Keratinocyte (primary cell): ENCODE results near the gene ARL3. TPM values are rescaled to one million over a fixed set of nuclear protein-coding genes. Genes with fewer than 3 reads are reported as not detected.
A peak's percentile ranks its signal among the peaks of the same experiment; 100 is the strongest.

Experiments
- DNase-seq: peaks from one replicate; pipeline ENCODE4 v3.0.0-alpha.2; 2011; ENCODE audit warnings: low read depth, missing footprints, low spot score
- FAIRE-seq: peaks from 2 replicates; lab custom pipeline; 2011; peaks lifted over from hg19 to GRCh38; lab: Jason Lieb, UNC
- H2AFZ ChIP-seq: 2 replicates; pipeline ENCODE4 v1.6.0; 2012; ENCODE audit warnings: low read length, control low read depth, inconsistent platforms; ENCODE audit not compliant: control insufficient read depth
- H3K27ac ChIP-seq: 2 replicates; pipeline ENCODE4 v1.5.1; 2011; ENCODE audit warnings: low read length; ENCODE audit not compliant: control insufficient read depth, insufficient read depth
- H3K27me3 ChIP-seq: 3 replicates; pipeline ENCODE4 v1.6.0; 2011; ENCODE audit warnings: low read length; ENCODE audit not compliant: control insufficient read depth, insufficient read depth; ENCODE audit errors: extremely low read depth
- H3K36me3 ChIP-seq, 2 experiments: 2 replicates in 1 of 2; 3 replicates in 1 of 2; pipeline ENCODE4 v1.5.1; 2011; ENCODE audit warnings: low read length in 2 of 2, mild to moderate bottlenecking in 1 of 2; ENCODE audit not compliant: control insufficient read depth in 2 of 2, insufficient read depth in 2 of 2; ENCODE audit errors: extremely low read depth in 1 of 2
- H3K4me1 ChIP-seq: 3 replicates; pipeline ENCODE4 v1.5.1; 2011; ENCODE audit warnings: low read length; ENCODE audit not compliant: control insufficient read depth, insufficient read depth; ENCODE audit errors: extremely low read depth
- H3K4me2 ChIP-seq: 3 replicates; pipeline ENCODE4 v1.6.0; 2011; ENCODE audit warnings: low read depth, low read length; ENCODE audit not compliant: control insufficient read depth, insufficient read depth; ENCODE audit errors: extremely low read depth
- H3K4me3 ChIP-seq, 3 experiments: fragments of 200-600 bp in 1 of 3; sonication (generic) in 1 of 3; 2 replicates in 2 of 3; 3 replicates in 1 of 3; pipeline ENCODE4 v1.5.1; 2011 to 2016; ENCODE audit warnings: low read length in 3 of 3, mild to moderate bottlenecking in 3 of 3, control low read depth in 2 of 3, inconsistent platforms in 1 of 3, low read depth in 1 of 3, mixed read lengths in 1 of 3, mixed run types in 1 of 3, moderate library complexity in 1 of 3; ENCODE audit not compliant: control insufficient read depth in 2 of 3, insufficient read depth in 2 of 3; ENCODE audit errors: extremely low read depth in 1 of 3
- H3K79me2 ChIP-seq: 2 replicates; pipeline ENCODE4 v1.6.0; 2012; ENCODE audit warnings: low read length; ENCODE audit not compliant: control insufficient read depth, insufficient read depth
- H3K9ac ChIP-seq: 3 replicates; pipeline ENCODE4 v1.6.0; 2011; ENCODE audit warnings: low read length; ENCODE audit not compliant: control insufficient read depth, insufficient read depth; ENCODE audit errors: extremely low read depth
- H3K9me1 ChIP-seq: 3 replicates; pipeline ENCODE4 v1.6.0; 2011; ENCODE audit warnings: low read length; ENCODE audit not compliant: control insufficient read depth, insufficient read depth; ENCODE audit errors: extremely low read depth
- H3K9me3 ChIP-seq: 2 replicates; pipeline ENCODE4 v1.5.1; 2012; ENCODE audit warnings: low read depth, low read length; ENCODE audit not compliant: control insufficient read depth
- H4K20me1 ChIP-seq: 3 replicates; pipeline ENCODE4 v1.6.0; 2011; ENCODE audit warnings: low read length; ENCODE audit not compliant: control insufficient read depth, insufficient read depth; ENCODE audit errors: extremely low read depth
- EZH2 ChIP-seq: IDR thresholded peaks from one replicate; pipeline ENCODE4 v1.6.1; 2012; ENCODE audit warnings: inconsistent platforms, mild to moderate bottlenecking, low read length, moderate library complexity
- dilution Hi-C: fragments of 300-500 bp; cut with MboI; formaldehyde crosslinking; loops from one replicate; pipeline ENCODE4 v1.7.0; 2020; ENCODE audit warnings: low sequenced_read_pairs; ENCODE audit not compliant: extremely low pct_ligation_motif_present
- polyA plus RNA-seq, 5 experiments: library from polyadenylated mRNA; depleted of rRNA in 3 of 5; stranded (reverse) in 3 of 5; stranded (forward) in 1 of 5; unstranded in 1 of 5; fragments of >200 nt; gene quantifications; 1 replicate in 1 of 5; 2 replicates in 3 of 5; 3 replicates in 1 of 5; pipeline versions ENCODE4 v1.2.1 to v1.2.3, GENCODE V29; 2011 to 2012; ENCODE audit warnings: missing spikeins in 2 of 5, low read depth in 1 of 5, low replicate concordance in 1 of 5
- TF ChIP-seq, protein P1 (sequence below), 3 experiments: IDR thresholded peaks in 1 of 3; conservative IDR thresholded peaks in 1 of 3; optimal IDR thresholded peaks in 1 of 3; 2 replicates in 2 of 3; 3 replicates in 1 of 3; pipeline versions ENCODE3 to v1.5.1; 2011; ENCODE audit warnings: low read length in 3 of 3, mild to moderate bottlenecking in 3 of 3, moderate library complexity in 2 of 3, control low read depth in 1 of 3, inconsistent platforms in 1 of 3; ENCODE audit not compliant: insufficient read depth in 2 of 3; ENCODE audit errors: extremely low read depth in 1 of 3

ARL3 gene
- polyA plus RNA-seq, 1 donor (not counting 4 experiments of a cell fraction or from before 2014, with no cell fraction given) = 10.7 TPM

DNA sequence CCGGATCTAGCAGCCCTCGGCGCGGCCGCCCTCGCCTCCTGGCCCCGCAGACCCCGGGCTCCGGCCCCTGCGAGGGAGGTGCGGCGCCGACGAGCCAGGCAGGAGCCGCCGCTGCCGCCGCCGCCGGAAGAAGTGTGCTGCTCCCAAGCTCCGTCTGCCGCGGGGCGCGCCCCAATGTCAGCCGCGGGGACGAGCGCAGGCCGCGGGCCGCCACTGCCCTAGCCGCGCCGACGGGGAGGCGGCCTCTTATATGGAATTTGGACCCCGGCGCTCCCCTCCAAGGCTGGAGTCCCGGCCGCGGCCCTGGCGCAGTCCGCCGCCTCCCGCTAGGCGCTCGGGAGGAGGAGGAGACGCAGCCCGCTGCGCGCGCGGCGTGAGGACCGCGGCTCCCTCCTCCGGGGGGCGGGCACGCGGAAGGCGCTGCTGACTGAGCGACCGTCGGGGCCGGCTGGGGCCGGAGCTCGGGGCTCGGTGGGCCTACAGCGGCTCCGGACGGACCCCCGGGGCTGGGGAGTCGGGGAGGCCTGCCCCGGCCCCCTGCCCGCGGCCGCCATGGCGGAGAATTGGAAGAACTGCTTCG, 70.0 kb downstream of the ARL3 start, which contains the start of gene TRIM8:
TSS of gene TRIM8 (plus strand) at position 414 of the 580 bp plus-strand sequence. CDS start at position 553, 139 bp downstream.
- peaks cover 2% of the 10 kb centered on the region for H3K9me1 ChIP-seq
- TF ChIP-seq, protein P1, sequence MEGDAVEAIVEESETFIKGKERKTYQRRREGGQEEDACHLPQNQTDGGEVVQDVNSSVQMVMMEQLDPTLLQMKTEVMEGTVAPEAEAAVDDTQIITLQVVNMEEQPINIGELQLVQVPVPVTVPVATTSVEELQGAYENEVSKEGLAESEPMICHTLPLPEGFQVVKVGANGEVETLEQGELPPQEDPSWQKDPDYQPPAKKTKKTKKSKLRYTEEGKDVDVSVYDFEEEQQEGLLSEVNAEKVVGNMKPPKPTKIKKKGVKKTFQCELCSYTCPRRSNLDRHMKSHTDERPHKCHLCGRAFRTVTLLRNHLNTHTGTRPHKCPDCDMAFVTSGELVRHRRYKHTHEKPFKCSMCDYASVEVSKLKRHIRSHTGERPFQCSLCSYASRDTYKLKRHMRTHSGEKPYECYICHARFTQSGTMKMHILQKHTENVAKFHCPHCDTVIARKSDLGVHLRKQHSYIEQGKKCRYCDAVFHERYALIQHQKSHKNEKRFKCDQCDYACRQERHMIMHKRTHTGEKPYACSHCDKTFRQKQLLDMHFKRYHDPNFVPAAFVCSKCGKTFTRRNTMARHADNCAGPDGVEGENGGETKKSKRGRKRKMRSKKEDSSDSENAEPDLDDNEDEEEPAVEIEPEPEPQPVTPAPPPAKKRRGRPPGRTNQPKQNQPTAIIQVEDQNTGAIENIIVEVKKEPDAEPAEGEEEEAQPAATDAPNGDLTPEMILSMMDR (optimal IDR thresholded peaks at IDR 0.05 in 1 of 3, IDR thresholded peaks at IDR 0.05 in 1 of 3, conservative IDR thresholded peaks at IDR 0.05 in 1 of 3; ENCODE audit: extremely low read depth in 1 of 3, insufficient read depth in 2 of 3, low read length in 3 of 3) = no peak
- TF ChIP-seq EZH2 = no peak
- H3K27ac ChIP-seq = peak within 1 kb of the TSS; percentile 91
- peak within 1 kb of the TSS; percentile 90 for H3K9ac ChIP-seq
- H3K36me3 ChIP-seq = peaks cover 0 to 2% of the 10 kb centered on the region in 2 experiments
- H3K4me3 ChIP-seq = peak within 1 kb of the TSS; percentile 70 to 93 (median 86)
- no peaks in the 10 kb centered on the region for H3K27me3 ChIP-seq
- peaks cover 38% of the 10 kb centered on the region for H3K4me1 ChIP-seq
- H3K79me2 ChIP-seq = peaks cover 46% of the 10 kb centered on the region
- FAIRE-seq (no peak), DNase-seq (no peak)
- peak within 1 kb of the TSS; percentile 65 for H2AFZ ChIP-seq
- dilution Hi-C loops = no loop called here
- peaks cover 13% of the 10 kb centered on the region for H4K20me1 ChIP-seq
- peak within 1 kb of the TSS; percentile 95 for H3K4me2 ChIP-seq
- H3K9me3 ChIP-seq = no peaks in the 10 kb centered on the region

DNA sequence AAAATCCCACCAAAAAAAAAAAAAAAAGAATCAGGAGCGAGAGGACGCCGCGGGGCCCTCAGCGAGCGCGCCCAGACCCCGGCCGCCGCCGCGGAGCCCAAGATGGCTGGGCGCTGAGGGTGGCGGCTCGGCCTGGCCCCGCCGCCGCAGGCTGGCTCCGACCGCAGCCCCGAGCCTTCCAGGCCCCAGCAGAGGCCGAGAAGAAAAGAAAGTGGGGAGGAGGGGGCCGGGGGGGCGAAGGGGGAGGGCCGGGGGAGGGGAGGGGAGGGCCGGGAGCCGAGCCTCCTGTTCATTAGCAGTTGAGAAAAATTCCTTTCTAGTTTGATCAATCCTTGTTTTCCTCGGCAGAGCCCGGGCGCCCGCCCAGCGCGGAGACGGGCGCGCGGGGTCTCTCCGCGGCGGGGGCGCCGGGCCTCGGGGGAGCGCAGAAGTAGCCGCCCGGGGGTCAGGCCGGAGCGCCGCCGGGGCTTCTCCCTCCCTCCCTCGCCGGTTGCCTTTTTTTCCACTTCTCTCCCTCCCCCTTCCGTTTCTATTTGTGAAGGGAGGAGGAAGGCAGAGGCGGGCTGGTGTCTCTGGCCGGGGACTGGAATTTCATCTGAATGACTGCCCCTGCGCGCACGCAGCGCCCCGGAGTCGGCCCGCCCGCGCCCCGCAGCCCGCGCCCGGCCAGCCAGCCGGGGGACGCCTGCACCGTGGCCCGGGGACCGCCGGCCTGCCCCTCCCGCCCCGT, 70.7 kb downstream of the ARL3 start:
- Histone ChIP-seq H3K27ac (peak overlapping the region; percentile 91), H3K36me3 (peaks cover 0 to 2% of the 10 kb centered on the region in 2 experiments), H2AFZ (no peak overlapping the region), H3K9me3 (no peaks in the 10 kb centered on the region), H3K79me2 (peaks cover 39% of the 10 kb centered on the region), H3K9ac (peak overlapping the region; percentile 90), H4K20me1 (peaks cover 13% of the 10 kb centered on the region), H3K9me1 (peaks cover 2% of the 10 kb centered on the region), H3K27me3 (no peaks in the 10 kb centered on the region), H3K4me2 (peak overlapping the region; percentile 90), H3K4me1 (peaks cover 32% of the 10 kb centered on the region), H3K4me3 (peak overlapping the region; percentile 70 to 93 (median 86))
- FAIRE-seq (no peak), DNase-seq (no peak)
- dilution Hi-C loops = no loop called here
- TF ChIP-seq EZH2 = no peak
- TF ChIP-seq, protein P1 (optimal IDR thresholded peaks at IDR 0.05 in 1 of 3, IDR thresholded peaks at IDR 0.05 in 1 of 3, conservative IDR thresholded peaks at IDR 0.05 in 1 of 3; ENCODE audit: extremely low read depth in 1 of 3, insufficient read depth in 2 of 3, low read length in 3 of 3) = no peak
